ENCODE data around the gene KLK6.
A peak's percentile ranks its signal among the peaks of the same experiment; 100 is the strongest.

Gene KLK6

DNA sequence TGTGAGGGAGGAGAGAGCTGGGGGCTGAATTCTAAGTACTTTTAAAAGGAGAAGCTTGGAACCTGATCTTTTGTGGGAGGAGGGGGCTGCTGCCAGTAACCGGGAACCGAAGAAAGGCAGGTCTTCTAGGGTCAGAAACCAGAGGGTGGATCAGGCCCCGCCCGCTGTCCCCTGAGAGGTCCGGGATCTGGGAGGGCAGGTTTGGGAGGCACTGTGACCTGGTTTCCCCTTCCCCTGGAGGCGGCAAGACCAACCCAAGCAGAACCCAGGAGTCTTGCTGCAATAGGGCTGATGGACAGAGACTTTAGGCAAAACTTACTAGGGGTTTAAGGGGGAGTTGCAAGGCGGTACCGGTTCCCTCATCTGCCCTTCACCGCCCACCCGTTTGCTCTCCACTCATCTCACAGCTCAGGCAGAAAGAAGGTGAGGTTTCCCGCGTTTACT lies 32.7 kb upstream of the KLK6 start:
- Histone ChIP-seq H3K27me3 (ENCODE audit: control insufficient read depth, insufficient read depth, low read length) (no peaks in the 10 kb centered on the region), H3K36me3 (ENCODE audit: control insufficient read depth, insufficient read depth, low read length) (no peaks in the 10 kb centered on the region), H3K4me3 (ENCODE audit: low read depth, low read length) (no peak overlapping the region), H2AFZ (no peak overlapping the region), H3K79me2 (no peaks in the 10 kb centered on the region), H3K9ac (no peak overlapping the region), H3K4me1 (no peaks in the 10 kb centered on the region), H3K4me2 (ENCODE audit: low read length) (no peak overlapping the region), H3K27ac (no peak overlapping the region), H3K9me3 (ENCODE audit: control insufficient read depth, low read length) (no peaks in the 10 kb centered on the region)
- TF ChIP-seq, protein P1, sequence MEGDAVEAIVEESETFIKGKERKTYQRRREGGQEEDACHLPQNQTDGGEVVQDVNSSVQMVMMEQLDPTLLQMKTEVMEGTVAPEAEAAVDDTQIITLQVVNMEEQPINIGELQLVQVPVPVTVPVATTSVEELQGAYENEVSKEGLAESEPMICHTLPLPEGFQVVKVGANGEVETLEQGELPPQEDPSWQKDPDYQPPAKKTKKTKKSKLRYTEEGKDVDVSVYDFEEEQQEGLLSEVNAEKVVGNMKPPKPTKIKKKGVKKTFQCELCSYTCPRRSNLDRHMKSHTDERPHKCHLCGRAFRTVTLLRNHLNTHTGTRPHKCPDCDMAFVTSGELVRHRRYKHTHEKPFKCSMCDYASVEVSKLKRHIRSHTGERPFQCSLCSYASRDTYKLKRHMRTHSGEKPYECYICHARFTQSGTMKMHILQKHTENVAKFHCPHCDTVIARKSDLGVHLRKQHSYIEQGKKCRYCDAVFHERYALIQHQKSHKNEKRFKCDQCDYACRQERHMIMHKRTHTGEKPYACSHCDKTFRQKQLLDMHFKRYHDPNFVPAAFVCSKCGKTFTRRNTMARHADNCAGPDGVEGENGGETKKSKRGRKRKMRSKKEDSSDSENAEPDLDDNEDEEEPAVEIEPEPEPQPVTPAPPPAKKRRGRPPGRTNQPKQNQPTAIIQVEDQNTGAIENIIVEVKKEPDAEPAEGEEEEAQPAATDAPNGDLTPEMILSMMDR (IDR thresholded peaks at IDR 0.05): no peak

DNA sequence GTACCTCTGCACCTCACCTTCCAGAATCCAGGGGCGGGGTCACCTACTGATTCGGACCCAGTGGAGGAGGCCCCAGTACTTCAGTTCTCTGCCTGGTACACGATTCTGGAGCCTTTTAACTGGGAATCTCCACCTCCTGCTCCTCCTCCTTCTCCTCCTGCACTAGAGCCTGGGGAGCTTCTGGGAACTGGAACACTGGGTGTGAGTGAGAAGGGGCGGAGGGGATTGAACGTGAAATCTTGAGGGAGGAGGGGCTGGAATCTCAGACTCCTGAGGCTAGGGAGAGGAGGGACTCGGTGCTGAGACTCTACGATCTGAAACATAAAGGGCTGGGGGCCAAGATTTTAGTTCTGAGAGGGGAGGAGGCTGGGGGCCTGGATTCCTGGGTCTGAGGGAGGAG lies 32.1 kb upstream of the KLK6 start, which contains the start of gene KLK8:
Gene KLK8 (minus strand): TSS at position 90 of the 400 bp plus-strand sequence. CDS start 437 bp downstream, outside the sequence.
- Histone ChIP-seq H3K79me2 (no peaks in the 10 kb centered on the region), H3K36me3 (ENCODE audit: control insufficient read depth, insufficient read depth, low read length) (no peaks in the 10 kb centered on the region), H3K9me3 (ENCODE audit: control insufficient read depth, low read length) (no peaks in the 10 kb centered on the region), H2AFZ (peak within 1 kb of the TSS; percentile 22), H3K27ac (no peak within 1 kb of the TSS), H3K4me2 (ENCODE audit: low read length) (no peak within 1 kb of the TSS), H3K4me1 (no peaks in the 10 kb centered on the region), H3K27me3 (ENCODE audit: control insufficient read depth, insufficient read depth, low read length) (no peaks in the 10 kb centered on the region), H3K4me3 (ENCODE audit: low read depth, low read length) (no peak within 1 kb of the TSS), H3K9ac (no peak within 1 kb of the TSS)
- TF ChIP-seq, protein P1 (IDR thresholded peaks at IDR 0.05): no peak

DNA sequence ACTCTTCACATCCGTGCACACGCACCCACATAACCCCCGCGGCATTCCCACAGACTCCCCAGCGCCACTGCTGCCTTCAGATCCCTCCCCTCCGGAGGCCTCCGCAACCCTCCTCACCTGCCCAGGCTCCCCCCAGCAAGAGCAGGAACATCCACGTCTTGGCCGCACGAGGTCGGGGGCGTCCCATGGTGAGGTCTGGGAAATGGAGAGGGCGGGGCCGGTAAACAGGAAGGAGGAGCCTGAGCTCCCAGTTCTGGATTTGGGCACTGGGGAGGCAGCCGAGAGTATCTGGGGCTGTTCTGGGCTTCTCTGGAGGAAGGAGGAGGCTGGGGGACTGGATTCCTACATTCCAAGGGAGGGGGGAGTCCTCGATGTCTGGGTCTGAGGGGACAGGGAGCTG lies 31.6 kb upstream of the KLK6 start:
- Histone ChIP-seq H3K79me2 (no peaks in the 10 kb centered on the region), H3K9ac (no peak overlapping the region), H3K36me3 (ENCODE audit: control insufficient read depth, insufficient read depth, low read length) (no peaks in the 10 kb centered on the region), H3K27ac (no peak overlapping the region), H2AFZ (peak overlapping the region; percentile 22), H3K9me3 (ENCODE audit: control insufficient read depth, low read length) (no peaks in the 10 kb centered on the region), H3K4me2 (ENCODE audit: low read length) (no peak overlapping the region), H3K4me3 (ENCODE audit: low read depth, low read length) (no peak overlapping the region), H3K4me1 (no peaks in the 10 kb centered on the region), H3K27me3 (ENCODE audit: control insufficient read depth, insufficient read depth, low read length) (no peaks in the 10 kb centered on the region)
- TF ChIP-seq, protein P1 (IDR thresholded peaks at IDR 0.05): no peak

DNA sequence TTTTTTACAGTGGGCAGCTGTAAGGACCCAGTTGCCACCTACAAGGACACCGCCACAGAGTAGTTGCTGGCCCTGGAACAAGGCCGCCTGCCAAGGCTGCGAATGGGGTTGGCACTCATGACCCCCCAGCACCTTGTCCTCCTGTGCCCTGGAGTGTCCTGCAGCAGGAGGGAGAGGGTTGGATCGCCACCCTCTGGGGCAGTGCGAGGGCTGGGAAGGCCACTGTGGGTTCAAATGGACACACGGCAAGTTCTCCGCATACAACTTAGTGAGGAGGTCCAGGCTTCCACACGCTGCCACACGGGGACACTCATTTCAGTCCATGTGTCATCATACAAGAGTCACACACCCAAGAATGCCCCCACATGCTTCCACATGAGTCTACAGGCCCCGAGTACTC lies 31.0 kb upstream of the KLK6 start:
- no peak overlapping the region for H2AFZ ChIP-seq
- no peaks in the 10 kb centered on the region for H3K9me3 ChIP-seq (ENCODE audit: control insufficient read depth, low read length)
- H3K27ac ChIP-seq: no peak overlapping the region
- H3K4me3 ChIP-seq (ENCODE audit: low read depth, low read length): no peak overlapping the region
- no peaks in the 10 kb centered on the region for H3K27me3 ChIP-seq (ENCODE audit: control insufficient read depth, insufficient read depth, low read length)
- H3K4me1 ChIP-seq: no peaks in the 10 kb centered on the region
- H3K36me3 ChIP-seq (ENCODE audit: control insufficient read depth, insufficient read depth, low read length): no peaks in the 10 kb centered on the region
- TF ChIP-seq, protein P1 (IDR thresholded peaks at IDR 0.05): no peak
- no peak overlapping the region for H3K9ac ChIP-seq
- no peak overlapping the region for H3K4me2 ChIP-seq (ENCODE audit: low read length)
- H3K79me2 ChIP-seq: no peaks in the 10 kb centered on the region

DNA sequence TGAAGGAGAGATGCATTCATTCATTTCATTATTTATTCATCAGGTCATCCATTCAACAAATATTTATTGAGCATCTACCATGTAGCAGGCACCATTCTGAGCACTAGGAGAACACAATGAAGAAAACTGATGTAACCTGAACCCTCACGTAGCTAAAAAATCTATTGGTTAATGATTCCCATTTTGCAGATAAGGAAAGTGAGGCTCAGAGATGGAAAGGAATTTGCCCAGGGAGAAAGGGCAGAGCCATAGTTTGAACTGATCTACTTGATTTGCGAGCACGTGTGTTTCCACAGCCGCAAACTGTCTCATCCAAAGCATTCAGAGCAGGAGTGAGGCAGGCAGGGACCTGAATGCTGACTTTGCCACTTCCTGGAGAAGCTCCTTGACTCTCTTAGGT lies 29.3 kb upstream of the KLK6 start:
- Histone ChIP-seq H3K4me1 (no peaks in the 10 kb centered on the region), H3K9ac (no peak overlapping the region)

More for the DNA sequence above, 29.3 kb upstream of the KLK6 start:
- no peaks in the 10 kb centered on the region for H3K79me2 ChIP-seq
- no peaks in the 10 kb centered on the region for H3K27me3 ChIP-seq (ENCODE audit: control insufficient read depth, insufficient read depth, low read length)
- no peaks in the 10 kb centered on the region for H3K36me3 ChIP-seq (ENCODE audit: control insufficient read depth, insufficient read depth, low read length)
- no peak overlapping the region for H3K4me2 ChIP-seq (ENCODE audit: low read length)
- TF ChIP-seq, protein P1 (IDR thresholded peaks at IDR 0.05): no peak
- H2AFZ ChIP-seq: no peak overlapping the region
- H3K4me3 ChIP-seq (ENCODE audit: low read depth, low read length): no peak overlapping the region
- H3K27ac ChIP-seq: no peak overlapping the region
- no peaks in the 10 kb centered on the region for H3K9me3 ChIP-seq (ENCODE audit: control insufficient read depth, low read length)

Data from parathyroid adenoma (tissue), 2 donors.